ENCODE data around the gene EFNB2. TPM values are rescaled to one million over a fixed set of nuclear protein-coding genes. Genes with fewer than 3 reads are reported as not detected.
A peak's percentile ranks its signal among the peaks of the same experiment; 100 is the strongest.

EFNB2 gene
- total RNA-seq, 1 experiment from 2014 or later = 15.9 TPM

- TF ChIP-seq AFF4 (CRISPR knock-in tag; IDR thresholded peaks at IDR 0.05; ENCODE audit: borderline replicate concordance) (no peak), MAX (CRISPR knock-in tag; IDR thresholded peaks at IDR 0.05) (no peak)
Observed at GRCh38 chr13:106522112-106522705, 13.3 kb downstream of the EFNB2 start (continued).

GRCh38 chr13:106521095-106521799 lies 14.2 kb downstream of the EFNB2 start:
- CTCF ChIA-PET = interaction anchor here (0.8 to 1.0 kb wide), 2 partner anchors 487 to 539 kb away, joined by 3 read pairs; no protein-coding TSS in a partner anchor
- DNase-seq (ENCODE audit: low spot score) (no peak), ATAC-seq (no peak)
- POLR2A ChIA-PET = interaction anchor here (0.6 kb wide), 1 partner anchor 911 kb away, joined by 3 read pairs; no protein-coding TSS in a partner anchor
- no peaks in the 10 kb centered on the region for H3K9me3 Mint-ChIP-seq
- H3K4me3 Mint-ChIP-seq = peak overlapping the region; percentile 17; the same call in 1 of the 2 replicates
- H3K27me3 Mint-ChIP-seq (ENCODE audit: low read depth) = no peaks in the 10 kb centered on the region; the same call in 1 of the 2 replicates
- TF ChIP-seq RORB (CRISPR knock-in tag; IDR thresholded peaks at IDR 0.05) (no peak), TEAD4 (CRISPR knock-in tag; IDR thresholded peaks at IDR 0.05) (no peak), ARID4B (CRISPR knock-in tag; IDR thresholded peaks at IDR 0.05; ENCODE audit: borderline replicate concordance) (no peak), ZBTB21 (CRISPR knock-in tag; IDR thresholded peaks at IDR 0.05; ENCODE audit: borderline replicate concordance) (no peak)
- no peaks in the 10 kb centered on the region for H3K36me3 Mint-ChIP-seq
- H3K4me1 Mint-ChIP-seq = peaks cover 80% of the 10 kb centered on the region
- H3K27ac Mint-ChIP-seq = peak overlapping the region; percentile 71; the same call in 1 of the 2 replicates

- DNase-seq (ENCODE audit: low spot score) = no peak
- TF ChIP-seq ZNF232 (CRISPR knock-in tag; IDR thresholded peaks at IDR 0.05) (no peak), ZNF512 (CRISPR knock-in tag; IDR thresholded peaks at IDR 0.05; ENCODE audit: borderline replicate concordance) (no peak), NFE2L1 (CRISPR knock-in tag; IDR thresholded peaks at IDR 0.05) (no peak), CTCF (IDR thresholded peaks at IDR 0.05) (no peak), ERG (CRISPR knock-in tag; IDR thresholded peaks at IDR 0.05) (no peak), FOXP1 (CRISPR knock-in tag; IDR thresholded peaks at IDR 0.05; ENCODE audit: borderline replicate concordance) (no peak), ETV6 (CRISPR knock-in tag; IDR thresholded peaks at IDR 0.05) (no peak), FOXJ3 (CRISPR knock-in tag; IDR thresholded peaks at IDR 0.05; ENCODE audit: borderline replicate concordance) (no peak), JUN (CRISPR knock-in tag; IDR thresholded peaks at IDR 0.05) (no peak)
- ChIA-PET POLR2A (no interaction called here), CTCF (no interaction called here)
- Mint-ChIP-seq H3K36me3 (no peaks in the 10 kb centered on the region), H3K9me3 (no peaks in the 10 kb centered on the region), H3K4me1 (peaks cover 80% of the 10 kb centered on the region), H3K27ac (peak overlapping the region; percentile 71), H3K4me3 (0 out of 2 replicates have a peak overlapping the region, but pooled peaks have one; percentile 22), H3K27me3 (ENCODE audit: low read depth) (no peaks in the 10 kb centered on the region; the same call in 1 of the 2 replicates)
- ATAC-seq = peak; percentile 78
Observed at GRCh38 chr13:106520251-106521054, 15.0 kb downstream of the EFNB2 start.

Data from WTC11 (cell line).